HEK293 (cell line): ENCODE measurements around the gene KRTAP5-1.

Experiments
- MYNN ChIP-seq: fragments of 450-650 bp; formaldehyde crosslinking; IDR thresholded peaks from 2 replicates; pipeline ENCODE4 v1.5.1; 2016; ENCODE audit warnings: missing biosample characterization, missing genetic modification characterization, borderline replicate concordance
- ZNF121 ChIP-seq: fragments of 450-650 bp; formaldehyde crosslinking; IDR thresholded peaks from 2 replicates; pipeline ENCODE4 v1.5.1; 2016; ENCODE audit warnings: missing biosample characterization, missing genetic modification characterization
- ZNF274 ChIP-seq, 2 experiments: fragments of 200-500 bp in 1 of 2; fragments of 450-650 bp in 1 of 2; sonication (Bioruptor generic) in 1 of 2; formaldehyde crosslinking in 1 of 2; IDR thresholded peaks; 2 replicates each; pipeline versions ENCODE4 v1.5.1 to v1.6.1; 2014 to 2016; ENCODE audit warnings: borderline replicate concordance in 1 of 2, inconsistent platforms in 1 of 2, low read length in 1 of 2, missing biosample characterization in 1 of 2, missing genetic modification characterization in 1 of 2
- ZNF707 ChIP-seq: fragments of 450-650 bp; formaldehyde crosslinking; IDR thresholded peaks from 2 replicates; pipeline ENCODE4 v1.5.1; 2016; ENCODE audit warnings: missing biosample characterization, missing genetic modification characterization
- TF ChIP-seq, protein P1 (sequence below): fragments of 450-650 bp; formaldehyde crosslinking; IDR thresholded peaks from 2 replicates; pipeline ENCODE4 v1.5.1; 2016; ENCODE audit warnings: missing biosample characterization, missing genetic modification characterization

DNA sequence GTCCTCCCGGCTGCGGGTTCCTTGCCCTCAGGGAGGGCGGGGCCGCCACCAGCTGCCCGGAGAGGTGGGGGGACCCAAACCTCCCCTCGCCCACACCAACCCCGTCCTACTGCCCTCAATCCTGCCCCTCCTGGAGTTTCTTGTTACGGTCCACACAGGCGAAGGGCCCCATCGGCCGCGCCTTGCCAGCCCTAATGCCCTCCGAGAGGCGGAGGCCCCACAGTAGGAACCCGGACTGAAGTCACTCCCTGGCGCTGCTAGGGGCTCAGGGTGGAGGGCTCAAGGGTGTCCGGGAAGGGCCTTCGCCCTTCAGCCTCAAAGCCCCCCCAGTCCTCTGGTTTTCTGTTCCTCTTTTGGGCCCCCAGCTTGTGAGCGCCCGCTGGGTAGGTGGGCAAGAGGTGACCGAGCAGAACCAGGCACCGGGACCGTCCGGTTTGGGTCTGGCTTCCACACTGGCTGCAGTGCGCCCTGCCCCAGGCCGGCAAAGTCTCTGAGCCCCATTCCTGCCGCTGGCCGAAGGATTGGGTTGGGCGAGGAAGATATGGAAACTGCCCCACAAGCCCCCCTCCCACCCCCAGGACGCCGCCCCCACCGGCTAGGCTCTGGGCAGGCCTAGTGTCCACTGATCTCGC is 37.5 kb downstream of the KRTAP5-1 start:
- TF ChIP-seq MYNN (tag by site-specific recombination): no peak
- TF ChIP-seq, protein P1, sequence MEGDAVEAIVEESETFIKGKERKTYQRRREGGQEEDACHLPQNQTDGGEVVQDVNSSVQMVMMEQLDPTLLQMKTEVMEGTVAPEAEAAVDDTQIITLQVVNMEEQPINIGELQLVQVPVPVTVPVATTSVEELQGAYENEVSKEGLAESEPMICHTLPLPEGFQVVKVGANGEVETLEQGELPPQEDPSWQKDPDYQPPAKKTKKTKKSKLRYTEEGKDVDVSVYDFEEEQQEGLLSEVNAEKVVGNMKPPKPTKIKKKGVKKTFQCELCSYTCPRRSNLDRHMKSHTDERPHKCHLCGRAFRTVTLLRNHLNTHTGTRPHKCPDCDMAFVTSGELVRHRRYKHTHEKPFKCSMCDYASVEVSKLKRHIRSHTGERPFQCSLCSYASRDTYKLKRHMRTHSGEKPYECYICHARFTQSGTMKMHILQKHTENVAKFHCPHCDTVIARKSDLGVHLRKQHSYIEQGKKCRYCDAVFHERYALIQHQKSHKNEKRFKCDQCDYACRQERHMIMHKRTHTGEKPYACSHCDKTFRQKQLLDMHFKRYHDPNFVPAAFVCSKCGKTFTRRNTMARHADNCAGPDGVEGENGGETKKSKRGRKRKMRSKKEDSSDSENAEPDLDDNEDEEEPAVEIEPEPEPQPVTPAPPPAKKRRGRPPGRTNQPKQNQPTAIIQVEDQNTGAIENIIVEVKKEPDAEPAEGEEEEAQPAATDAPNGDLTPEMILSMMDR: no peak
- no peak for TF ChIP-seq ZNF707 (tag by site-specific recombination)
- no peak for TF ChIP-seq ZNF274 (IDR thresholded peaks at IDR 0.05; ENCODE audit: low read length)
- TF ChIP-seq ZNF274 (tag by site-specific recombination; IDR thresholded peaks at IDR 0.05; ENCODE audit: borderline replicate concordance): no peak
- no peak for TF ChIP-seq ZNF121 (tag by site-specific recombination)
